ENCODE measurements around the gene SPATS2.

- TF ChIP-seq POLR2AphosphoS5 (IDR thresholded peaks at IDR 0.05; ENCODE audit: low read depth, low read length) (no peak), EZH2 (IDR thresholded peaks at IDR 0.05) (no peak), POLR2A (IDR thresholded peaks at IDR 0.05; ENCODE audit: borderline replicate concordance, extremely low read depth, insufficient read depth, insufficient read length) (no peak), REST (IDR thresholded peaks at IDR 0.05; ENCODE audit: low read depth) (no peak)
These were observed 14.9 kb upstream of the SPATS2 start for GRCh38 chr12:49352351-49352750.
